ENCODE results near the gene CCDC43.
"Not testable (repeated sequence)": the region's sequence is repeated elsewhere in the genome, so short reads cannot be mapped to it uniquely, and the experiment has no call there.

Gene CCDC43

GRCh38 chr17:44689477-44690217 lies at the start of gene CCDC43:
TSS of gene CCDC43 (minus strand) at chr17:44689776. CDS start at chr17:44689753, 23 bp downstream.
- peak; percentile 95 for DNase-seq

GRCh38 chr17:44738214-44738906 lies 48.8 kb upstream of the CCDC43 start:
- no peak for DNase-seq

- DNase-seq: no peak
Observed at GRCh38 chr17:44736551-44737240, 47.1 kb upstream of the CCDC43 start.

GRCh38 chr17:44734272-44734671 lies 44.7 kb upstream of the CCDC43 start:
- no peak for DNase-seq

- DNase-seq: no peak
Observed at GRCh38 chr17:44733753-44734152, 44.2 kb upstream of the CCDC43 start.

GRCh38 chr17:44726121-44726520 lies 36.5 kb upstream of the CCDC43 start:
- DNase-seq: not testable (repeated sequence)

- DNase-seq: no peak
Observed at GRCh38 chr17:44722254-44722653, 32.7 kb upstream of the CCDC43 start.

- DNase-seq: no peak
Observed at GRCh38 chr17:44719444-44719843, 29.9 kb upstream of the CCDC43 start.

GRCh38 chr17:44708401-44709263 lies 19.1 kb upstream of the CCDC43 start, which contains the start of gene DBF4B:
TSS of gene DBF4B (plus strand) at chr17:44708665. CDS start at chr17:44708821, 156 bp downstream.
- peak; percentile 92 for DNase-seq

GRCh38 chr17:44707755-44708400 lies 18.3 kb upstream of the CCDC43 start:
- no peak for DNase-seq

GRCh38 chr17:44700288-44700687 lies 10.7 kb upstream of the CCDC43 start:
- not testable (repeated sequence) for DNase-seq

GRCh38 chr17:44693609-44694008 lies 4.0 kb upstream of the CCDC43 start:
- no peak for DNase-seq

GRCh38 chr17:44690746-44691306 lies 1.2 kb upstream of the CCDC43 start:
- DNase-seq: peak; percentile 73

- peak; percentile 8 for DNase-seq
Observed at GRCh38 chr17:44688675-44689476, 700 bp downstream of the CCDC43 start.

- no peak for DNase-seq
Observed at GRCh38 chr17:44688200-44688599, 1.4 kb downstream of the CCDC43 start.

GRCh38 chr17:44687756-44688155 lies 1.8 kb downstream of the CCDC43 start:
- DNase-seq: no peak

- not testable (repeated sequence) for DNase-seq
Observed at GRCh38 chr17:44683303-44683702, 6.3 kb downstream of the CCDC43 start.

- no peak for DNase-seq
Observed at GRCh38 chr17:44677136-44677535, 12.4 kb downstream of the CCDC43 start.

GRCh38 chr17:44673893-44674292 lies 15.7 kb downstream of the CCDC43 start:
- no peak for DNase-seq

- no peak for DNase-seq
Observed at GRCh38 chr17:44672479-44673093, 17.0 kb downstream of the CCDC43 start.

Data from RPMI8226 (cell line).